PC-9 (cell line): ENCODE results near the gene KCNK13. TPM values are rescaled to one million over a fixed set of nuclear protein-coding genes. Genes with fewer than 3 reads are reported as not detected.
"Not testable (repeated sequence)": the region's sequence is repeated elsewhere in the genome, so short reads cannot be mapped to it uniquely, and the experiment has no call there.

Source experiments
- BruUV-seq: library from RNA; stranded (reverse); fragments of 400-500 nt; replicated peaks from 2 replicates; lab custom pipeline; 2021; lab: Mats Ljungman, UMichigan
- CTCF ChIA-PET: fragments of 300-600 bp; sonication (Branson Sonifier 250); formaldehyde crosslinking; loops from one replicate; lab custom pipeline; 2022; ENCODE audit warnings: antibody characterized with exemption; lab: Charles Lee
- POLR2A ChIA-PET: fragments of 300-600 bp; sonication (Branson Sonifier 250); formaldehyde crosslinking; loops from one replicate; lab custom pipeline; 2022; ENCODE audit warnings: antibody characterized with exemption; ENCODE audit not compliant: unreplicated experiment; lab: Charles Lee
- DNase-seq, 2 experiments: peaks; one replicate each; pipeline versions ENCODE4 v3.0.0 to v3.0.0-alpha.2; 2015 to 2022; ENCODE audit warnings: mixed read lengths in 1 of 2
- H2AFZ ChIP-seq: fragments of 200-600 bp; sonication (generic); 2 replicates; pipeline ENCODE4 v1.8.1; 2017; ENCODE audit warnings: antibody characterized with exemption
- H3F3A ChIP-seq: fragments of 200-600 bp; sonication (generic); 2 replicates; pipeline ENCODE4 v1.8.1; 2017; ENCODE audit warnings: antibody characterized with exemption, mild to moderate bottlenecking, low read depth; ENCODE audit not compliant: insufficient read depth
- H3K27ac ChIP-seq: fragments of 200-600 bp; sonication (generic); 2 replicates; pipeline ENCODE4 v1.6.1; 2016; ENCODE audit warnings: mixed run types
- H3K27me3 ChIP-seq: fragments of 200-600 bp; sonication (generic); 2 replicates; pipeline ENCODE4 v1.6.1; 2016; ENCODE audit warnings: low read depth, mixed run types; ENCODE audit not compliant: insufficient read depth
- H3K36me3 ChIP-seq: fragments of 200-600 bp; sonication (generic); 2 replicates; pipeline ENCODE4 v1.6.1; 2016; ENCODE audit warnings: low read depth, mixed run types
- H3K4me1 ChIP-seq: fragments of 200-600 bp; sonication (generic); replicated peaks from 2 replicates; pipeline ENCODE4 v1.6.1; 2016; ENCODE audit warnings: mixed run types; ENCODE audit not compliant: insufficient read depth
- H3K4me2 ChIP-seq: fragments of 200-600 bp; sonication (generic); 2 replicates; pipeline ENCODE4 v1.6.1; 2017; ENCODE audit warnings: mixed run types
- H3K4me3 ChIP-seq: fragments of 200-600 bp; sonication (generic); 2 replicates; pipeline ENCODE4 v1.6.1; 2016; ENCODE audit warnings: mixed run types
- H3K79me2 ChIP-seq: fragments of 200-600 bp; sonication (generic); 2 replicates; pipeline ENCODE4 v1.6.1; 2017; ENCODE audit warnings: low read depth, mixed run types
- H3K9me2 ChIP-seq: fragments of 200-600 bp; sonication (generic); 2 replicates; pipeline ENCODE4 v1.8.1; 2017; ENCODE audit warnings: mild to moderate bottlenecking; ENCODE audit not compliant: insufficient read depth
- H3K9me3 ChIP-seq: fragments of 200-600 bp; sonication (generic); 2 replicates; pipeline ENCODE4 v1.8.1; 2016; ENCODE audit warnings: low read depth; ENCODE audit not compliant: insufficient read depth
- H4K20me1 ChIP-seq: fragments of 200-600 bp; sonication (generic); 2 replicates; pipeline ENCODE4 v1.8.1; 2017; ENCODE audit not compliant: insufficient read depth
- CTCF ChIP-seq: fragments of 200-600 bp; sonication (generic); conservative IDR thresholded peaks from 2 replicates; pipeline ENCODE4 v1.6.1; 2017; ENCODE audit warnings: mixed run types, antibody characterized with exemption, mild to moderate bottlenecking, moderate library complexity
- EZH2 ChIP-seq: fragments of 200-600 bp; sonication (generic); IDR thresholded peaks from 2 replicates; pipeline ENCODE4 v1.8.0; 2017; ENCODE audit warnings: antibody characterized with exemption, low read depth
- intact Hi-C: fragments of 100-400 bp; cut with micrococcal nuclease; formaldehyde crosslinking; loops from one replicate; pipeline ENCODE4 v1.10.0; 2022; ENCODE audit not compliant: unreplicated experiment
- total RNA-seq: library from RNA; stranded (reverse); gene quantifications from 2 replicates; pipeline ENCODE4 v1.2.3, GENCODE V29; 2021

KCNK13 gene
- total RNA-seq, 1 experiment from 2014 or later: not detected

GRCh38 chr14:90023176-90023896 lies 38.5 kb upstream of the KCNK13 start:
- Histone ChIP-seq H3K36me3 (no peaks in the 10 kb centered on the region), H3K9me2 (no peaks in the 10 kb centered on the region), H3K27me3 (no peaks in the 10 kb centered on the region), H3K4me3 (no peak overlapping the region), H4K20me1 (no peaks in the 10 kb centered on the region), H3F3A (no peaks in the 10 kb centered on the region), H2AFZ (no peak overlapping the region), H3K9me3 (no peaks in the 10 kb centered on the region), H3K79me2 (no peaks in the 10 kb centered on the region), H3K4me1 (no peaks in the 10 kb centered on the region), H3K4me2 (no peak overlapping the region), H3K27ac (no peak overlapping the region)
- CTCF ChIA-PET: no interaction called here
- no peak for DNase-seq
- intact Hi-C loops: no loop called here
- BruUV-seq: no TSS peak
- no peak for TF ChIP-seq CTCF
- no peak for TF ChIP-seq EZH2
- POLR2A ChIA-PET: no interaction called here

DNA sequence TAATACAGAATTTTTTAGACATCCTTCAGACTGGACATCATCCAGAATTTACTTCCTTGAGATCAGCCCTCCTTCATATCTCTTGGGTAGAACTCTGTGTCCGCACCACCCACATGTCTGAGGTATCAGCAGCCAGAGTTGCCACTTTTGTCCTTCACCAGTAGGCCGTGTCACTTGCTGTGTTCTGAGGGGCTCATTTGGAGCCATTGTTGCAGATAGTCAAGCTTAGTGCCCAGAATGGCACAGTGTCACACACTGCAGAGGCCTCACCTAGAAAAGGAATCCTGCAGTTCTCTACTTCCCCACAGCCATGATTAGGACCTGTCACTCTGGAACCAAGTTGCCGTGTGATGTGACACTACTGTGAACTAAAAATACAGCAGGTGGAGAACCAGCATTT lies 36.9 kb upstream of the KCNK13 start:
- Histone ChIP-seq H3K27me3 (no peaks in the 10 kb centered on the region), H3K9me3 (no peaks in the 10 kb centered on the region), H3F3A (no peaks in the 10 kb centered on the region), H3K27ac (no peak overlapping the region), H3K4me3 (no peak overlapping the region), H3K9me2 (no peaks in the 10 kb centered on the region), H3K4me2 (no peak overlapping the region), H3K36me3 (no peaks in the 10 kb centered on the region), H3K79me2 (no peaks in the 10 kb centered on the region), H2AFZ (no peak overlapping the region), H4K20me1 (no peaks in the 10 kb centered on the region), H3K4me1 (no peaks in the 10 kb centered on the region)
- intact Hi-C loops: no loop called here
- ChIA-PET POLR2A (no interaction called here), CTCF (no interaction called here)
- TF ChIP-seq CTCF: no peak
- no peak for TF ChIP-seq EZH2
- BruUV-seq: no TSS peak
- no peak for DNase-seq

DNA sequence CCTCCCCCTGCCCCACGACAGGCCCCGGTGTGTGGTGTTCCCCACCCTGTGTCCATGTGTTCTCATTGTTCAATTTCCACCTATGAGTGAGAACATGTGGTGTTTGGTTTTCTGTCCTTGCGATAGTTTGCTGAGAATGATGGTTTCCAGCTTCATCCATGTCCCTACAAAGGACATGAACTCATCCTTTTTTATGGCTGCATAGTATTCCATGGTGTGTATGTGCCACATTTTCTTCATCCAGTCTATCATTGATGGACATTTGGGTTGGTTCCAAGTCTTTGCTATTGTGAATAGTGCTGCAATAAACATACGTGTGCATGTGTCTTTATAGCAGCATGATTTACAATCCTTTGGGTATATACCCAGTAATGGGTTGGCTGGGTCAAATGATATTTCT lies 35.2 kb upstream of the KCNK13 start:
- H3K9me3 ChIP-seq, H3K27ac ChIP-seq, H3K27me3 ChIP-seq, BruUV-seq, intact Hi-C loops, H2AFZ ChIP-seq, H3K79me2 ChIP-seq, POLR2A ChIA-PET, H3K36me3 ChIP-seq, H3K4me3 ChIP-seq, H3K4me1 ChIP-seq, H3K9me2 ChIP-seq, H3K4me2 ChIP-seq, H3F3A ChIP-seq, H4K20me1 ChIP-seq, DNase-seq, CTCF ChIA-PET: not testable (repeated sequence)

GRCh38 chr14:90027842-90028241 lies 34.0 kb upstream of the KCNK13 start:
- intact Hi-C loops: no loop called here
- ChIA-PET CTCF (no interaction called here), POLR2A (no interaction called here)

More at GRCh38 chr14:90027842-90028241, 34.0 kb upstream of the KCNK13 start:
- H3K4me2 ChIP-seq: no peak overlapping the region
- H3K79me2 ChIP-seq: no peaks in the 10 kb centered on the region
- no peaks in the 10 kb centered on the region for H3F3A ChIP-seq
- TF ChIP-seq CTCF: no peak
- no peak for TF ChIP-seq EZH2
- H3K27ac ChIP-seq: no peak overlapping the region
- no peak for DNase-seq
- H2AFZ ChIP-seq: no peak overlapping the region
- no peak overlapping the region for H3K4me3 ChIP-seq
- no peaks in the 10 kb centered on the region for H4K20me1 ChIP-seq
- no peaks in the 10 kb centered on the region for H3K9me2 ChIP-seq
- H3K4me1 ChIP-seq: no peaks in the 10 kb centered on the region
- H3K27me3 ChIP-seq: no peaks in the 10 kb centered on the region
- no peaks in the 10 kb centered on the region for H3K36me3 ChIP-seq
- no peaks in the 10 kb centered on the region for H3K9me3 ChIP-seq
- BruUV-seq: no TSS peak
